OCI-LY1 (cell line): ENCODE data around the gene ADAMTSL3.

Experiments used
- CTCF ChIP-seq: fragments of 200-600 bp; sonication (generic), shearing (Covaris generic); IDR thresholded peaks from 2 replicates; pipeline ENCODE4 v1.5.1; 2017; ENCODE audit warnings: mild to moderate bottlenecking, antibody characterized with exemption, low read length, moderate library complexity, mixed read lengths
- EZH2 ChIP-seq: fragments of 200-600 bp; sonication (generic), shearing (Covaris generic); IDR thresholded peaks from 2 replicates; pipeline ENCODE4 v1.8.0; 2017; ENCODE audit warnings: borderline replicate concordance, mixed run types, mild to moderate bottlenecking, antibody characterized with exemption, low read length, moderate library complexity, mixed read lengths

GRCh38 chr15:83670672-83671229, 16.8 kb downstream of the ADAMTSL3 start:
- TF ChIP-seq CTCF (no peak), EZH2 (no peak)
